G401.6 (cell line): ENCODE data around the gene DPEP2.
"Not testable (repeated sequence)": the region's sequence is repeated elsewhere in the genome, so short reads cannot be mapped to it uniquely, and the experiment has no call there.

ENCODE experiments used
- FAIRE-seq: peaks from 2 replicates; lab custom pipeline; 2012; peaks lifted over from hg19 to GRCh38; lab: Jason Lieb, UNC

The DPEP2 gene

GRCh38 chr16:67953641-67954375 is 45.5 kb downstream of the DPEP2 start:
- FAIRE-seq, result no peak

- no peak for FAIRE-seq
Observed at GRCh38 chr16:67951485-67951884, 47.8 kb downstream of the DPEP2 start.

GRCh38 chr16:67950335-67950843 is 48.9 kb downstream of the DPEP2 start:
- no peak for FAIRE-seq

GRCh38 chr16:67949645-67950044 is 49.6 kb downstream of the DPEP2 start:
- FAIRE-seq, result no peak

- no peak for FAIRE-seq
Observed at GRCh38 chr16:67948015-67948414, 51.3 kb downstream of the DPEP2 start.

GRCh38 chr16:67946966-67947558 is 52.2 kb downstream of the DPEP2 start:
- FAIRE-seq, result no peak

GRCh38 chr16:67946128-67946569 is 53.1 kb downstream of the DPEP2 start:
- FAIRE-seq, result no peak

GRCh38 chr16:67945392-67945933 is 53.8 kb downstream of the DPEP2 start:
- FAIRE-seq, result no peak

- no peak for FAIRE-seq
Observed at GRCh38 chr16:67944690-67945391, 54.4 kb downstream of the DPEP2 start.

- no peak for FAIRE-seq
Observed at GRCh38 chr16:67943619-67944504, 55.4 kb downstream of the DPEP2 start, which contains the start of gene LCAT. TSS of gene LCAT (minus strand) at chr16:67944120. CDS start at chr16:67944101, 19 bp downstream.

GRCh38 chr16:67943256-67943618 is 56.0 kb downstream of the DPEP2 start:
- FAIRE-seq, result no peak

- no peak for FAIRE-seq
Observed at GRCh38 chr16:67942510-67943255, 56.6 kb downstream of the DPEP2 start.

GRCh38 chr16:67942200-67942509 is 57.1 kb downstream of the DPEP2 start:
- no peak for FAIRE-seq

GRCh38 chr16:67941469-67942199 is 57.6 kb downstream of the DPEP2 start:
- no peak for FAIRE-seq

GRCh38 chr16:67940446-67941089 is 58.7 kb downstream of the DPEP2 start:
- FAIRE-seq, result no peak

GRCh38 chr16:67939507-67940445 is 59.5 kb downstream of the DPEP2 start:
- no peak for FAIRE-seq

GRCh38 chr16:67937713-67938112 is 61.6 kb downstream of the DPEP2 start:
- FAIRE-seq, result not testable (repeated sequence)
